Measurements from ENCODE around the gene FMNL2.

FMNL2 gene

GRCh38 chr2:152694161-152694661, 359.2 kb downstream of the FMNL2 start:
- Histone ChIP-seq H3K9me3 (ENCODE audit: control insufficient read depth, insufficient read depth, low read length) (no peaks in the 10 kb centered on the region), H3K36me3 (ENCODE audit: insufficient read depth, low read length) (peaks cover 4% of the 10 kb centered on the region; the same call in 1 of the 2 replicates), H3K4me1 (ENCODE audit: insufficient read depth, low read length) (no peaks in the 10 kb centered on the region), H3K9ac (ENCODE audit: low read depth, low read length) (no peak overlapping the region)

GRCh38 chr2:152695763-152696162, 360.8 kb downstream of the FMNL2 start:
- Histone ChIP-seq H3K4me1 (ENCODE audit: insufficient read depth, low read length) (no peaks in the 10 kb centered on the region), H3K9ac (ENCODE audit: low read depth, low read length) (no peak overlapping the region), H3K9me3 (ENCODE audit: control insufficient read depth, insufficient read depth, low read length) (no peaks in the 10 kb centered on the region), H3K36me3 (ENCODE audit: insufficient read depth, low read length) (peaks cover 4% of the 10 kb centered on the region; the same call in 1 of the 2 replicates)

- Histone ChIP-seq H3K9me3 (ENCODE audit: control insufficient read depth, insufficient read depth, low read length) (no peaks in the 10 kb centered on the region; the same call in 1 of the 2 replicates), H3K9ac (ENCODE audit: low read depth, low read length) (no peak overlapping the region), H3K36me3 (ENCODE audit: insufficient read depth, low read length) (peaks cover 8% of the 10 kb centered on the region; the same call in 1 of the 2 replicates), H3K4me1 (ENCODE audit: insufficient read depth, low read length) (no peaks in the 10 kb centered on the region)
These were observed 361.5 kb downstream of the FMNL2 start for GRCh38 chr2:152696476-152696875.

Data from ES-I3 (cell line).